ENCODE results near the gene A2M.

- TF ChIP-seq POLR2AphosphoS5 (IDR thresholded peaks at IDR 0.05; ENCODE audit: low read depth, low read length) (no peak), POLR2A (IDR thresholded peaks at IDR 0.05; ENCODE audit: low read depth, low read length) (no peak)
Observed at GRCh38 chr12:9064201-9064814, 51.4 kb downstream of the A2M start.

Measured in GM12891 (cell line).